ENCODE results near the gene MRPS18A. TPM values are rescaled to one million over a fixed set of nuclear protein-coding genes. Genes with fewer than 3 reads are reported as not detected.
"Not testable (repeated sequence)": the region's sequence is repeated elsewhere in the genome, so short reads cannot be mapped to it uniquely, and the experiment has no call there.

Gene MRPS18A
- total and polyA plus RNA-seq, 12 donors, result 24.8 to 119 (median 52.0) TPM

DNA sequence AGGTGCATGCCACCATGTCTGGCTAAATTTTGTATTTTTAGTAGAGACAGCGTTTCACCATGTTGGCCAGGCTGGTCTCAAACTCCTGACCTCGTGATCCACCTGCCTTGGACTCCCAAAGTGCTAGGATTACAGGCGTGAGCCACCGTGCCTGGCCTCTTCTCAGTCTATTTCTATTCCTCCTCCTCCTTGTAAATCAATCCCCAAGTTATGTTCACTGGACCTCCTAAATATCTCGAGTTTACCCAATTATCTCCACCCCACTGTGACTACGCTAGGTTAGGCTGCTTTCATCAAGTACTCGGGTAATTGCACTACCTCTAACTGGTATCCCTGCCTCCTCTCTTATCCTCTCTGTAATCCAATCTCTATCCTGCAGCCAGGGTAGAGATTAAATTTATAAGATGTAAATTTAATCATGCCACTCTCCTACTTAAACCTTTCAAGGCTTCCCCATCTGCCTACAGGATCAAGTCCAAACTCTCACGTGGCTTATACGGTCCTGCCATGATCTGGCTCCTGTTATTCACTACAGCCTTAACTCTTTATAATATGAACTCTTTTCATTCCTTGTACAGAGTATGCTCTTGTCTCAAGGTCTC is 52.8 kb downstream of the MRPS18A start:
- H3K27me3 ChIP-seq, result no peaks in the 10 kb centered on the region
- WGBS, 4 donors, result 66 to 77% (median 74%) methylated on average over 9 of the region's 9 CpGs
- no peaks in the 10 kb centered on the region for H3K9me3 ChIP-seq (replicated peaks in 1 of 3)
- H3K4me3 ChIP-seq, result peak overlapping the region in 1 of 4 donors; percentile 32
- H3K4me1 ChIP-seq (replicated peaks in 1 of 2), result peaks cover 14 to 39% of the 10 kb centered on the region in 2 donors
- TF ChIP-seq, protein P1, sequence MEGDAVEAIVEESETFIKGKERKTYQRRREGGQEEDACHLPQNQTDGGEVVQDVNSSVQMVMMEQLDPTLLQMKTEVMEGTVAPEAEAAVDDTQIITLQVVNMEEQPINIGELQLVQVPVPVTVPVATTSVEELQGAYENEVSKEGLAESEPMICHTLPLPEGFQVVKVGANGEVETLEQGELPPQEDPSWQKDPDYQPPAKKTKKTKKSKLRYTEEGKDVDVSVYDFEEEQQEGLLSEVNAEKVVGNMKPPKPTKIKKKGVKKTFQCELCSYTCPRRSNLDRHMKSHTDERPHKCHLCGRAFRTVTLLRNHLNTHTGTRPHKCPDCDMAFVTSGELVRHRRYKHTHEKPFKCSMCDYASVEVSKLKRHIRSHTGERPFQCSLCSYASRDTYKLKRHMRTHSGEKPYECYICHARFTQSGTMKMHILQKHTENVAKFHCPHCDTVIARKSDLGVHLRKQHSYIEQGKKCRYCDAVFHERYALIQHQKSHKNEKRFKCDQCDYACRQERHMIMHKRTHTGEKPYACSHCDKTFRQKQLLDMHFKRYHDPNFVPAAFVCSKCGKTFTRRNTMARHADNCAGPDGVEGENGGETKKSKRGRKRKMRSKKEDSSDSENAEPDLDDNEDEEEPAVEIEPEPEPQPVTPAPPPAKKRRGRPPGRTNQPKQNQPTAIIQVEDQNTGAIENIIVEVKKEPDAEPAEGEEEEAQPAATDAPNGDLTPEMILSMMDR (IDR thresholded peaks at IDR 0.05), result no peak
- TF ChIP-seq POLR2A (IDR thresholded peaks at IDR 0.05), result no peak
- H3K27ac ChIP-seq, result peak overlapping the region in 3 of 5 donors; percentile 25 to 91 (median 72)
- H3K36me3 ChIP-seq (replicated peaks in 1 of 2), result peaks cover 0 to 21% of the 10 kb centered on the region in 2 donors
- intact Hi-C loops (cut with DNase I), result no loop called here
- DNase-seq, result no peak

DNA sequence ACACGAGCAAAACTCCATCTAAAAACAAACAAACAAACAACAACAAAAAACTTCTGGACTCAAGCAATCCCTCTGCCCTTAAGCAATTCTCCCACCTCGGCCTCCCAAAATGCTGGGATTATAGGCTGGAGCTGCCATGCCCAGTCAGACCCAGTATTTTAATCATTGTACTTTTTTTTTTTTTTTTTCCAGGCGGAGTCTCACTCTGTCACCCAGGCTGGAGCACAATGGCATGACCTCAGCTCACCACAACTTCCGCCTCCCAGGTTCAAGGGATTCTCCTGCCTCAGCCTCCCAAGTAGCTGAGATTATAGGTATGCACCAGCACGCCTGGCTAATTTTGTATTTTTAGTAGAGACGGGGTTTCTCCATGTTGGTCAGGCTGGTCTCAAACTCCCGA is 54.6 kb downstream of the MRPS18A start:
- whole genome bisulfite sequencing, 4 donors, result 88 to 94% (median 93%) methylated on average over 7 of the region's 7 CpGs
- H3K36me3 ChIP-seq (replicated peaks in 1 of 2); DNase-seq; H3K27me3 ChIP-seq; intact Hi-C loops (cut with DNase I); H3K4me3 ChIP-seq; H3K27ac ChIP-seq; H3K9me3 ChIP-seq (replicated peaks in 1 of 3): not testable (repeated sequence)
- H3K4me1 ChIP-seq (replicated peaks in 1 of 2), result peaks cover 16 to 29% of the 10 kb centered on the region in 2 donors

DNA sequence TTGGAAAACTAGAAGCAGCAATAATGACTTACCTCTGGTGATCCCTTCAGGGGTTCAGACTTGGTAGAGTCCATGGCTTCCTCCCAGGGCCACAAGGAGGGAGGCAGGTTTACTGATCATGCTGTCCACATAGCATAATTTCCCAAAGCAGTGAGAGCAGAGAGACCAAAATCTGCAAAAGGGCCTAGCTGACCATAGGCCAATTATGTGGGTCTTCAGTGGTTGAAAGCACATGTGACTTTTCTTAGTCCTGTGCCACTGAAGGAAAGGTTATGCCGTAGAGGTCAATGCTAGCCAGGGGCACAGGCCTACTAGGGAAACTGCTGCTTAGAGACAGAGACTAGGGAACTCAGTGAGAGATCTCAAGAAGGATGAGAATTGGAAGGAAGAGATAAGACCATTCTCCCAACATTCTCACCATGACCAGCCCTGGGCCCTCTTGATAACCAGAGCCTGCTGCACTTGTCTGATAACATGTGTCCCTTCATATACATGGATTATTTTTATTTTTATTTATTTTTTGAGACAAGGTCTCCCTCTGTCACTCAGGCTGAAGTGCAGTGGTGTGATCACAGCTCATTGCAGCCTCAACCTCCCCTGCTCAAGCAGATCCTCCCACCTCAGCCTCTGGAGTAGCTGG is 56.5 kb downstream of the MRPS18A start:
- WGBS, 4 donors, result 82 to 100% (median 93%) methylated on average over 1 of the region's 1 CpG
- Histone ChIP-seq H3K4me1 (replicated peaks in 1 of 2) (peaks cover 12 to 26% of the 10 kb centered on the region in 2 donors), H3K9me3 (replicated peaks in 1 of 3) (no peaks in the 10 kb centered on the region), H3K27ac (peak overlapping the region in 1 of 5 donors; percentile 30), H3K4me3 (no peak overlapping the region), H3K36me3 (replicated peaks in 1 of 2) (peaks cover 0 to 2% of the 10 kb centered on the region in 2 donors), H3K27me3 (no peaks in the 10 kb centered on the region)
- no peak for DNase-seq
- no peak for TF ChIP-seq POLR2A (IDR thresholded peaks at IDR 0.05)
- TF ChIP-seq, protein P1 (IDR thresholded peaks at IDR 0.05), result no peak
- intact Hi-C loops (cut with DNase I), result no loop called here

DNA sequence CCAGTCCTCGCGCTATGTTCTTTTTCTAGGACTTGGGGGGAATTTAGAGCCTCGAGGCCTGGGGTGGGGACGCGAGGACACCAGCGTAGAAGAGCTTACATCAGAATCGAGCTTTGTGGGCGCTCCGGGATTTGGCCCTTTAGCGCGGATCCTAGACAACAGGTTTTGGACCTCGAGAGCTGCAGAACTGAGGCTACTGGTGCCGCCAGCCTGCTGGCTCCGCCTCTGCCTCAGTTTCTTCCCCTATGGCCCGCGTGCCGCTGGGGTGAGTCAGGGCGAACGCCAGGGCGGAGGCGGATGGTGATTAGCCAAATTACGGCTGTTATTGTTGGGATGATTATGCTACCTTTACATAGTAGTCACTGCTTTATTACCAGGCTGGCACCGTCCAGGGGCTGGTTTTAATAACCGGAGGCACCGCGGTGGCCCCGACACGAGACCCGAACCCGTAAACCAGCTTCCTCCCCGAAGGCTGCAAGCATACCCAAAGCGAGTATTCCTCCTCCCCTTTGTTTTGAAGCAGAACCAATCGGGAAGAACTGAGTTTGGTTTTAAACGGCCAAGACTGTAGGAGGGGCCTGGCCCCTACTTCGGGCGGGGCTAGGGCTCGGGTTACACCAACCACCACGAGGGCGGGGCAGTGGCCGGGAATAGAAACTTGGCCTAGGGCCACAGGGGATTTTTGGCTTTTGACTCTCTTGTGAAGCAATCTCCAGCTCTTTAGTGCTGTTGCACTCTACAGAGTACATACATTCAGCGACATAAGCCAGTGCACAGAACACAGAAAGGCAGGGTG is 57.9 kb downstream of the MRPS18A start:
- Histone ChIP-seq H3K27me3 (no peaks in the 10 kb centered on the region), H3K4me1 (replicated peaks in 1 of 2) (peaks cover 9 to 22% of the 10 kb centered on the region in 2 donors), H3K27ac (peak overlapping the region; percentile 82 to 95 (median 90)), H3K4me3 (peak overlapping the region in 3 of 4 donors; percentile 43 to 97 (median 83)), H3K9me3 (replicated peaks in 1 of 3) (no peaks in the 10 kb centered on the region), H3K36me3 (replicated peaks in 1 of 2) (peaks cover 0 to 16% of the 10 kb centered on the region in 2 donors)
- intact Hi-C loops (cut with DNase I), result no loop called here
- TF ChIP-seq, protein P1 (IDR thresholded peaks at IDR 0.05), result no peak
- peak; percentile 71 to 98 for TF ChIP-seq POLR2A (IDR thresholded peaks at IDR 0.05)
- peak; percentile 94 to 98 (median 97) for DNase-seq
- 0 to 1% (median 0%) methylated on average over 2 to 41 of the region's 41 CpGs for WGBS, 4 donors
